HG03175 (cell line): ENCODE data around the gene PRR23E.

Source experiments
- ATAC-seq: cut with Tn5 transposase; IDR thresholded peaks from one replicate; pipeline ENCODE4 v1.9.1; 2021; ENCODE audit warnings: mild to moderate bottlenecking, moderate library complexity; ENCODE audit not compliant: unreplicated experiment

The PRR23E gene

DNA sequence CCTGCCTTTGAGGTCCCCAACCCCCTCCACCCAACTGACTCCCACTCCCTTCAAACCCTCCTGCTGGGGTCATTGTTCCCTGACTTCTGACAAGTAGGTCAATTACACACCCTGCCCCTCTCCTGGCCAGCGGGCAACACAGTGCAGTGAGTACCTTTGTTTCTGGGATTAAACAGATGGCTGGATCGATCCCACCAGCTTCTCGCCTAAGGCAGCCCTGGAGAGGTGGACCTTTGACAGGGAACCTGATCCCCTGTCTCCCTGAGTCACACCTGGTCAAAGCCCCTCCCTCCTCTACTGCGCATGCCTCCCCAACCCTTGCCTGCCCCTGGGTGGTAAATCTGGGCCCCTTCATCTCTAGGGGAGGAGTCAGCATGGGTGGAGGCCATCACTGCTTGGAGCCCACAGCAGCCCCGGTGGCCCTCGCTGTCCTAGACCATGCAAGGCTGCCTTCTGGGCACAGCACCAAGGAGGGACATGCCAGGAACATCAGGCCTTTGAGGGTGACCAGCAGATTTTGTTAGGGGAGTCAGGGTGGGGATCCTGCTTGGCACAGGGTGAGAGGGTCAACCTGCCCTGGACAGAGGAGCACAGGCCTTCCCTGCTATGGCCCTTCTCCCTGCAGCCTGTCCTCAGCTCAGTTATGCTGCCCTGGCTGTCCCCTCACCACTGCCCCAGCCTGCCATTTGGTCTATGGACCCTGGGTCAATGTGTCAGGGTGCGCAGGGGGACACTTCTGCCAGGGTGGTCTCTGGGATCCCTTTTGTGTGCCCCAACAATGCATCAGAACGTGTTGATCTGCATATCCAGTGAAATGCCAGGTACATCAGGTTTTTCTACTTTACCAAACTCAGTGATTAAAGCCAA is 9.8 kb upstream of the PRR23E start:
- ATAC-seq = no peak

DNA sequence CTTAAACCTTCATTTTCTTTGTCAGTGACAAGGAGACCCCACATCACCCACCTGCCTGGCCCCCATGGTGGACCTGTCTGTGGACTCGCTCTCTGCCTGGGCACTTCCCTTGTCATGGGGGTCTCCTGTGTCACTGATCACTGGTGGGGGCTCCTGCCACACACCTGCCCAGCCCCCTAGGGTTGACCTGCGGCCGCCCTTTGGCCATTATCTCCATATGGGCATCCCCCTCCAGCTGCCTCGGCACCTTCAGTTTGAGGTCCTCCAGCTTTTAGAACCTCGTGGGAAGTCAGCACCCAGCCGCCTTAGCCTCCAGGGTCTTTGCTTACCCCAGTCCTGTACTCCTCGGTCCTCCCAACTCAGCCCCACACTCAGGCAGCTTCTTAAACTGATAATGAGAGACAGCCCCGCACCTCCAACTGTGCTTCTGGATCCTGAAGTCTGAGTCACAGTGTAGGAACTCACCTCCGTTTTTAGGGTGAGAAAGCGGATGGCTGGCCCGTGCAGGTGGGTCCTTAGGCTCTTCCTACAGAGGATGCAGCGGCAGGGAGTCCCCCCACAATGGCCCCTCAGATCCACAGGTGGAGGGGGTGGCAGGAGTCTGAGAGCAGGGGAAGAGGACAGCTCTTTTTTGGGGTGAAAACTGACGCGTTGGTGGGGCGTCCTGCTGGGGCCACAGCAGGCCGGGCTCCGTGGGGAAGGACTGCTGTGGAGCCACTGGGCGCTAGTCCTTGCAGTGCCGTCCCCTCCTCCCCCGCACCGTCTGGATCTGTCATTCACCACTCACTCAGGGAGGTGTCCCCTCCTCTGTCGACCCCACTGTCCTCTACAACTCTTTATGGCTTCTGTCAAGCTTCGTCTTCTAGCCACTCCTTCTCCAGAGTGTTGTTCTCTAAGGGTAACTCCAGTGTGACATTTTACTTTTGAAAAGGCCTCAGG is 8.7 kb upstream of the PRR23E start:
- ATAC-seq = no peak

DNA sequence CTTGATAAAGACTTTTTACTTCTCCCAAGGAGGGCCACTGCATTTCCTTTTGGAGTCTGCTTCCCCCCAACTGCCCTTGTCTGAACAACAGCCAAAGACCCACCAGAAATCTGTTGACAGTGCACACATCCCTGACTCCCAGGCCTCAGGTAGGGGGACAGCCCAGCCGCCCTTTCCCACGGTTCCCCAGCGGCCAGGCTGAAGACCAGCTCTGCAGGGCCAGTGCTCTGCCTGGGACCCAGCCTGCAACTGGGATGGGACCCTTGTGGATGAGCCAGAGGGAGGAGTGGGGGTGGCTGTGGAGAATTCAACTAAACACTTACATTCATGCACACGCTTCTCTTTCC is 8.1 kb upstream of the PRR23E start:
- ATAC-seq = no peak

DNA sequence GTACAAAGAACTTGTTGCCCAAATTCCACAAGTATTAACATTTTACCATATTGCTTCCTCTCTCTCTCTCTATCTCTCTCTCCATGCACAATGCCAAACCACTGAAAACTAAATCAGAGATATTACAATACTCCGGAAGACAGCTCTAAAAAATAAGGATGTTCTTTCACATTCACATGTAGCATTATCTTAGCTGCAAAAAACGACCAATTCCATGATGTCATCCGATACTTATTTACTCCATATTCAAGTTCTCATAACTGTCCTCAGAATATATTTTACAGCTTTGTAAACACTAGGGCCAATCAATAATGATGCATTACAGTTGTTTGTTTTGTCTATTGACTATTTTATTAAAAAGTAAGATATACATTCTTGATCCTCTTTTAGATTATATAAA is 7.7 kb upstream of the PRR23E start:
- no peak for ATAC-seq

DNA sequence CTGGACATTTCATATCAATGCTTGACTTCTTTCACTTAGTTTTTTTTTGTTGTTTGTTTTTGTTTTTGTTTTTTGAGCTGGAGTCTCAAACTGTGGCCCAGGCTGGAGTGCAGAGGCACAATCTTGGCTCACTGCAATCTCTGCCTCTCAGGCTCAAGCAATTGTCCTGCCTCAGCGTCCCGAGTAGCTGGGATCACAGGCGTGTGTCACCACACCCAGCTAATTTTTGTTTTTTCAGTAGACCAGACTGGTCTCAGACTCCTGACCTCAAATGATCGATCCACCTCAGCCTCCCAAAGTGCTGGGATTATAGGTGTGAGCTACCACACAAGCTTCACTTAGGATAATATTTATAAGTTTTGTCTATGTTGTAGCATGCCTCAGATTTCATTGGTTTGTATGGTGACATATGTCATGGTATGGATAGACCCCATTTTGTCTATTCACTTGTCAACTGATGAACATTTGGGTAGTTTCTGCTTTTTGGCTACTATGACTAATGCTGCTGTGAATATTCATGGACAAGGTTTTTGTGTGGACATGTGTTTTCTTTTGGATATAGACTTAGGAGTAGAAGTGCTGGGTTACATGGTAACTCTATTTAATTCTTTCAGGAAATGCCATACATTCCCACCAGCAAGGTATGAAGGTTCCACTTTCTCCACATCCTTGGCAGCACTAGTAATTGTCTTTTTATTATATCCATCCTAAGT is 6.8 kb upstream of the PRR23E start:
- ATAC-seq = no peak

DNA sequence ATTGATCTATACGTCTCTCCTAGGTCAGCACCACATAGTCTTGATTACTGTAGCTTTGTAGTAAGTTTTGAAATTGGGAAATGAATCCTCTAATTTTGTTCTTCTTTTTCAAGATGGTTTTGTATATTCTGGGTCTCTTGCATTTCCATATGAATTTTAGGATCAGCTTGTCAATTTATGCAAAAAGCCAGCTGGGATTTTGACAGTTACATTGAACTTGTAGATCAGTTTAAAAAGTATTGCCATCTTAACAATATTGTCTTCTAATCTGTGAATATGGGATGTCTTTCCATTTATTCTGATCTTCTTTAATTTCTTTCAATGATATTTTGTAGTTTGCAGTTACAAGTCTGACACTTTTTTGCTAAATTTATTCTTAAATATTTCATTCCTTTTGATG is 5.6 kb upstream of the PRR23E start:
- no peak for ATAC-seq

DNA sequence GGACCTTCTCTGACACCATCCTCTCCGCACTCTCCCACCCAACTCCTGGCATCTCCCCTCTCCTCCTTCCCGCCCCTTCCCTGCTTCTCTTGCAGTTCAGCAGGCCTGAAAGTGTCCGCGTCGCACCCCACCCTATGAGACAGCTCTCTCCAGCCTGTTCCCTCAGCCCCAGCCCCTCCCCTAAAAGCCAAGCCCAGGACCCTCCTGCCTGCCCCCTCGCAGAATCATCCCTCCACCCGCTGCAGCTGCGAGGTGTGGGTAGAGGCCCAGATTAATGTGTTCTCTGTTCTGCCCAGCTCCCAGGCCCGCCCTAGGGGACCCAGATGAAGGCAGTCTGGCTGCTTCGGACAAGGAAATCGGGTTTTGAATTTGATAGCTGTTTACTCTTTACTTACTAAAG is 410 bp downstream of the PRR23E start:
- ATAC-seq = no peak

DNA sequence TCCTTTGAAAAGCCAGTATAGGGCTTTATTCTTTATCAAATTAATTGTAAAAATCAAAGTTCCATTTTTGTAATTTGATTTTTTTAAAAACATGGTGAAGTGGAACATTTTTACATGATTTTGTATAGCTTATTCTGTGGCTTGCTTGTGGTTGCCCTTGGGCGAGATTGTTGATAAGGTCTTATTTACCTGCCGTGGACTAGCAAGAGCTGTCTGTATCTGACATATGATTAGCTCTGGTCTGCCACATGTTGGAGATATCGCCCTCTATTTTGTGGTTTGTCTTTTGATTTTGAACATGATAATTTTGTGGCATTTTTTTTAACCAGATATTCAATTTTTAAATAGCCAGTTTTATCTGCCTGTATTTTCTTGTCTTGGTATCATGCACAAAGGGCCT is 844 bp downstream of the PRR23E start:
- no peak for ATAC-seq

DNA sequence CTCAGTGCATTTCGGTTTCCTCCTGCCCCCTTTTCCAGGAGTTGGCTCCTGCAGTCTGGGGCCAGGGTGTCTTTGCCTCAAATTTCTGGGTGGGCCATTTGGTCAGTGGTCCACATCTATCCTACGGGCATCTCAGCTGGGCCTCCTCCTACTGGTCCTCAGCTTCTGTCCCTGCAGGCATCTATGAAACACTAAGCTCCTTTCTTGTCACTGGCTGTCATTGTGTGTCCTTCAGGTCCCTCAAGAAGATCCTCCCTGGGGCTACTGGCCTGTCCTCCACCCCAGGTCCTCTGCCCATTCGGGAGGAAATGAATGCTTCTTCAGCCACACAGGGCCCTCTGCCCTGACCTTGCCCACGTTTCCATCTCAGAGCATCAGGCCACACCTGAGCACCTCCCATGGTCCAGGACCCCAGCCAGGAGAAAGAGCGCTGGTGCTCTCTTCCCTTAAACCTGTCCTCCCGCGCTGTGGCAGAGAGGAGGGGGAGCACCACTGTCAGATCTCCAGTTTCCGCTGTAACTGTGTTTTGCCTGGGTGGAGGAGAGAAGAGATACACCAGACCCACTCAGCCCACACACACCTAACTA is 1.8 kb downstream of the PRR23E start:
- no peak for ATAC-seq

DNA sequence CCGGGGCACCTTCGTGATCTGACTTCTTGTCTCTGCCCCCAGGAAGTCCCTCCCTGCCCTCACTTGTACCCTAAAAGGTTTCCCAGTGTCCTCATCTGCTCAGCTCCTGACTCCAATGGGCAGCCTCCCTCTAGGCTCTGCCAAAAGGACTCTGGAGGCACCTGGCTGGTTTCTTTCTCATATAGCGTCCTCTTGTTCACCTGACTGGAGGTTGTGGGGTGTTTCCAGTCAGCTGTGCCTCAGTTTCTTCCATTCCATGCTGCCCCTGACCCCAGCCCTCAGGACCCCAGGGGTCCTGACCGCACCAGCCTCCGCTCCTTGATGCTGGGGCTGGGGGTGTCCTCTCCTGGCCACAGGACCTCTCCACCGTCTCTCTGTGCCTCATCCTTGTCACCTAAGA is 2.5 kb downstream of the PRR23E start:
- ATAC-seq = no peak

DNA sequence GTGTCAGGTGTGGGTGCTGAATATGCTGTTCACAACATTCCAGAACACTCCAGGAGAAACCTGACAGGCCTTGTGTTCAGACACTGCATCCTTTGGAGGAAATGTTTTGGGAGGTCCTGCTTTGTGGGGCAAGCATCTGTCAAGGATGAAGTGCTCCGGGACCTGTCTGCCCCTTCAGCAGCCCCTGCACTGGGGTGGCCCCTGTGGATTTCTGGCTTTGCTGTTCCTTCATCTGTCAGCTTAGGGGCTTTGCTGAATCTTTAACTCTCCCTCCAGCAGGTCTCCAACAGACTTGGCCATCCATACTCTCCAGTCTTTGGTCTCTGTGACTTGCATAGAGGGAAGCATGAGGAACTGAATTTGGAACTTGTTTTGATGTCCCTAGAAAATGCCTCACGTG is 3.1 kb downstream of the PRR23E start:
- no peak for ATAC-seq

DNA sequence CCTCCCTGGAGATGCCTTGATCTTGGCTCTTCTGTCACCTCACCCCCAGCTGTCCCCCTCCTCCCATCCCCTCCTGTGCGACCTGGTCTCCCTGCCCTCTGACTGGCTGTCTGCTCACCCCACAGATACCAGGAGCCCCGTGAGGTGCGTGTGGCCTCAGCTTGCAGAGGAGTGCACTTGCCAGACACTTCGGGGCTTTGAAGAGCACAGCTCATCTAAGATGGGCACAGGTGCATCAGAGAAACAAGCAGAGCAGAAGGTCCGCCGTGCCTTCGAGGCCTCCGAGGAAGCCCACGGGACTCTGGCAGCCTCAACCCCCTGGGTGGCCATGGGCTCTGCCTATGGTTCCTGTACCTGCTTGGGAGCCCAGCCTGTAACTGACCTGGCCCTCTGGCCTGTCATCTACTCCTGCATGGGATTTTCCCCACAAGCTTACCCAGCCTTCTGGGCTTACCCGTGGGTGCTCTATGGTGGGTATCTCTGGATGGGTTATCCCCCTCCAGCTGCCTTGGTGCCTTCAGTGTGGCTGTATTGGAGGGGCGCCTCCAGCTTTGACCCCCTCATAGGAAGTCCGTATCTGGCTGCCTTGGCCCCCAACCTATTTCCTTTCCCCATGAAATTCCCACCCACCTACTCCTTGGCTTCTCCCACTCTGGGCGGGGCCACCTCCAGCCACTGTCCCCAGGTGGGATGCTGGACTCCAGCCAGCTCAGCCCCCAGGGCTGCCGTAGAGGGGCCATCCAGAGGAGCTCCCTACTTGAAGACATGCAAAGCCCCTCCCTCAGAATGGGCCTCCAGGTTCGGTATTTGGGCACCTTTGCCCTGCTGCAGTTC is 3.8 kb downstream of the PRR23E start:
- ATAC-seq = no peak

DNA sequence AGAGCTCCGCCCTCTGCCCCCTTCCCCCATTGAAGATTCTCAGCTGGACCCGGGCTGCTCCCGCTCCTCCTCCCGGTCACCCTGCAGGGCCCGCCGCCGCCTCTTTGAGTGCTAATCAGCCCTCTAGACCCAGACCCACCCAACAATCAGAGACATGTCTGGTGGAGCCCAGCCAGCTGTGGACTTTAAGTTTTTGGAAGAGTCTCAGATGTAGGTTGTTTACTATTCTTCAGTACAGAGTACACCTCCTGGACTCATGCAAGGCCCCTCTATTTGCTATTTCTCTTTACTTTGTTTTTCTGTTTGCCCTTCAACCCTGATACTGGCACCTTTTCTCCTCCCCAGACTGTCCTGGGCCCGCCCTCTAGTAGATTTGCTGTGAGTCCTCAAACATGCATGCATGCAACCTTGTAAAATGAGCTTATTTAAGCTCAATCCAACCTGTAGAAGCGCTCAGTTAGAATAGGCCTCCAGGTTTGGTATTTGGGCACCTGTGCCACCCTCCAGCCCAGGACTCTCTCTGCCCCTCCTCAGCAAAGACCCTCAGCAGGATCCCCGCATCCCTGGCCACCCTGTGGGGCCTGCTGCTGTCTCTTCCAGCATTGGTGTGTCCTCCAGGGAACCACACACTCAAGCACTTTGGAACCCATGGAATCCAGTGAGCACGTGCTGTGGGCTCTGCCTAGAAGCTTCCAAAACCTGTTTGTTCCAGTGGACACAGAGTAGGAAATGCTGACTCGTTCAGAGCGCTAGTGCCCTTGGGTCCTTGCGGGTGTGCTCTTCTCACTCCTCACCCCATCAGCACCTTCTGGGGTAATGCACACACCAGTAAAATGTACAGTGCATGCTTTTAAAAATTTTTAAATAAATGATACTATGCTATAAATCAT is 4.6 kb downstream of the PRR23E start:
- no peak for ATAC-seq

DNA sequence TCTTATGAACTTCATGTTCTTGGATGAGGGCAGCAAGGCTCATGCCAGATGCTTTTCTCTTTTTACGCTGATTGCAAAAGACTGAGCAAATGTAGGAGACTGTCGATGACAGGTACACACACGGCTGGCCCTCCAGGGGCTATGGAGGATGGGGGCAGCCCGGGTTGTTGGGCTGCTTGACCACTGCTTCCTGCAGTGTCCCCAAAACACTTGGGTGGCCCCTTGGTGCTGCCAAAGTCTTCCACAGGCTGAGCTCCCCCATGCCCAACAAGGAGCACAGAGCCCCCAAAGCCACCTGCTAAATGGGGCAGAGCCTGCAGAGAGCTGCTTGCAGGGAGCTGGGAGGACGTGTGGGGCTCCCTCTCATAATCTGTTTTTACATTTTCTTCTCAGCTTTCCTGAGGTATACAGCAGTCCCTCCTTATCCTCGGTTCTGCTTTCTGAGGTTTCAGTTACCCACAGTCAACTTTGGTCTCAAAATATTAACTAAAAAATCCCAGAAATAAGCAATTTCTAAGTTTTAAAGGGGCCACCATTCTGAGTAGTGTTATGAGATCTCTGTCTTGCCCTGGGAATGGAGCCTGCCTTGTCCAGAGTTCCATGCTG is 7.3 kb downstream of the PRR23E start:
- no peak for ATAC-seq

DNA sequence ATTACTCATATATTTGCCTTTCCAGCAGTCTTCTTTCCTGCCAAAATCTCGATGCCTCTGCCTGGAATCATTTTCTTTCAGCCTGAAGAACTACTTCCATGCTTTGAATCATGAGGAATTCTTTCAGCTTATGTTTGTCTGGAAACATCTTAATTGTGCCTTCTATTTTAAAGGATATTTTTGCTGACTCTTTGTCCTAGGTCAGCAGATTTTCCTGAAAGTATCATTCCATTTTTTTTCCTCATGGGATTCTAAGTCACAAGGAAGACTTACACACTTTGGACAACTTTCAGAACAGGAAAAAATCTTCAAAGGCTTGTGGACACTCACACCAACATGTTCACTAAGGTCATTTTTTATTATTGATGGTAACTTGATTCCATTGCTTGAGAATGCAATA is 10.1 kb downstream of the PRR23E start:
- no peak for ATAC-seq

DNA sequence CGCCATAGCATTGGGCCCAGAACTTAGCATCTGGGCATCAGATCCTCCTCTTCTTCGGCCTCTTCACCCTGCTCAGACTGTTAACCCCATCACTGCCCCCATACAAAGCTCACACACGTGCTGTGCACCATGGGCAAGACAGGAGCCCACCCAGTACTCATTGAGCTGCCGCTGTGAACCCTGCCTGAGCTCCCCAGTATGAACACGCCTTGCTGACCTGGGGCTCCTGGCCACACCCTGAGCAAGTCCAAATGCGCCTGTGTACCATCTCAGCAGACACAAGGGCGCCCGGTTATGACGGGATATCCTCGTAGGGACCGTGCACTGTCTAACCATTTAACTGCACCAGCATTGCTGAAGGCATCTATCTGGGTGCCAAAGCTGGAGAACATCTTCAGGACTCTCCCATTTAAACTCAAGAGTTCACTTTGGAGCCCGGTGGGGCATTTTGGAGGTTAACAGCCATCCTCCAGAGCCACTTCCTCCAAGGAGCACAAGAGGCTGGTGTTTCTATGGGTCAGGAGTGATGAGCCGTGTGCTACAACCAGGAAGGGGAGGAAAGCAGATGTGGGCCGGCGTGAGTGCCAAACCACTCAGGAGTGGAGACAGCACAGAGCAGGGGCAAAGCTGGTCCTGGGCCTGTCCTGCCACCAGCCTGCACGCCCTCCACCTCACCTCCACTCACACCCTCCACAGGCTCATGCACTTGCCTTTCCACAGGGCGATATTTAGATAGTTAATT is 12.1 kb downstream of the PRR23E start:
- ATAC-seq = no peak

DNA sequence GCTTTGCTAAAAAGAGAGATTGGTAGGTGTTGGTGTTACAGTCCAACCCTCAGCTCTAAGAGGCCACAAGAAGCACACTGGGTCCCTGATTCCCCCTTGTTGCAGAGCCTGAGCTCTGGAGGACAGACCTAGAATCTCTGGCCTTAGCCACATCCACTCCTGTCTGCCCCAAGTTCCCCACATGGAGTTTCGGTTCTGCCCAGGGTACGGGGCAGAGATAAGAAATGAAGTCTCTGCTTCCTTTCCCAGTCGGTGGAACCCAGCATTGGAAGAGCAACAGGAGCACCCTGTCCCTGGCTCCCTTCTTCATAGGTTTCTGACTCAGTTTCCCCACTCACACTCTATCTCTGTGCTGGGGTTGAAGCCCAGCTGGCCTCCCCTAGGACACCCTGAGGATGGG is 13.2 kb downstream of the PRR23E start:
- ATAC-seq = no peak
